Measurements from ENCODE around the gene SLC1A1.

The SLC1A1 gene

GRCh38 chr9:4547016-4547415 is 56.7 kb downstream of the SLC1A1 start:
- DNase-seq, result no peak

- DNase-seq, result no peak
Measured at GRCh38 chr9:4548811-4549725, 58.8 kb downstream of the SLC1A1 start.

GRCh38 chr9:4549751-4550295 is 59.6 kb downstream of the SLC1A1 start:
- DNase-seq, result no peak

GRCh38 chr9:4550777-4551484 is 60.7 kb downstream of the SLC1A1 start:
- no peak for DNase-seq

GRCh38 chr9:4553951-4554381 is 63.7 kb downstream of the SLC1A1 start:
- DNase-seq, result no peak

- no peak for DNase-seq
Measured at GRCh38 chr9:4555236-4555635, 65.0 kb downstream of the SLC1A1 start.

- DNase-seq, result no peak
Measured at GRCh38 chr9:4558371-4558998, 68.2 kb downstream of the SLC1A1 start.

- no peak for DNase-seq
Measured at GRCh38 chr9:4559261-4560182, 69.3 kb downstream of the SLC1A1 start.

GRCh38 chr9:4563105-4563504 is 72.8 kb downstream of the SLC1A1 start:
- DNase-seq, result no peak

GRCh38 chr9:4566806-4567205 is 76.5 kb downstream of the SLC1A1 start:
- DNase-seq, result no peak

- DNase-seq, result no peak
Measured at GRCh38 chr9:4567601-4568000, 77.3 kb downstream of the SLC1A1 start.

- no peak for DNase-seq
Measured at GRCh38 chr9:4569101-4569500, 78.8 kb downstream of the SLC1A1 start.

GRCh38 chr9:4572184-4572826 is 82.0 kb downstream of the SLC1A1 start:
- no peak for DNase-seq

GRCh38 chr9:4573176-4573575 is 82.9 kb downstream of the SLC1A1 start:
- DNase-seq, result no peak

- no peak for DNase-seq
Measured at GRCh38 chr9:4573634-4574389, 83.5 kb downstream of the SLC1A1 start.

- DNase-seq, result no peak
Measured at GRCh38 chr9:4574657-4575243, 84.5 kb downstream of the SLC1A1 start.

GRCh38 chr9:4575997-4576396 is 85.7 kb downstream of the SLC1A1 start:
- no peak for DNase-seq

- no peak for DNase-seq
Measured at GRCh38 chr9:4576448-4576847, 86.2 kb downstream of the SLC1A1 start.

- no peak for DNase-seq
Measured at GRCh38 chr9:4579001-4579400, 88.7 kb downstream of the SLC1A1 start.

- DNase-seq, result no peak
Measured at GRCh38 chr9:4581035-4581760, 90.9 kb downstream of the SLC1A1 start.

Measured in NCI-H2029 treated with DMSO at 0.1 percent for 48 hours (cell line).